Colonic mucosa (tissue), 4 donors: ENCODE measurements around the gene BIN1. TPM values are rescaled to one million over a fixed set of nuclear protein-coding genes. Genes with fewer than 3 reads are reported as not detected.

Source experiments
- DNase-seq: peaks from one replicate; pipeline ENCODE4 v3.0.0-alpha.2; 2020
- H3K27ac ChIP-seq: fragments of 200-600 bp; one replicate; pipeline ENCODE4 v1.8.0; 2021
- H3K27me3 ChIP-seq: fragments of 200-600 bp; one replicate; pipeline ENCODE4 v1.8.0; 2021
- H3K36me3 ChIP-seq: fragments of 200-600 bp; one replicate; pipeline ENCODE4 v1.8.0; 2021
- H3K4me1 ChIP-seq: fragments of 200-600 bp; one replicate; pipeline ENCODE4 v1.8.0; 2021; ENCODE audit warnings: mild to moderate bottlenecking
- H3K4me3 ChIP-seq: fragments of 200-600 bp; one replicate; pipeline ENCODE4 v1.8.0; 2021
- H3K9ac ChIP-seq, 2 donors: one replicate each; pipeline ENCODE4 v1.7.0; 2013; ENCODE audit warnings: control low read depth in 2 of 2, low read depth in 2 of 2, low read length in 2 of 2
- H3K9me3 ChIP-seq: fragments of 200-600 bp; one replicate; pipeline ENCODE4 v1.8.0; 2021
- CTCF ChIP-seq: fragments of 200-600 bp; IDR thresholded peaks from one replicate; pipeline ENCODE4 v1.8.0; 2022; ENCODE audit warnings: antibody characterized with exemption, mild to moderate bottlenecking
- intact Hi-C: fragments of 100-400 bp; cut with DNase I; formaldehyde crosslinking; loops from one replicate; pipeline ENCODE4 v1.14.1; 2022
- total RNA-seq, 2 donors: library from RNA; stranded (reverse); fragmentation: NEBNext Ultra II Directional in 1 of 2; extraction: Animal tissue kit (Norgen Biotek cat#: 25700) in 1 of 2; gene quantifications; one replicate each; pipeline ENCODE4 v1.2.1, GENCODE V29; 2021
- donor health status: healthy.
- donor health status: DM: no; HTN: no; CAD: no.
- donor health status: DM: no; HTN: no; CAD: no.

BIN1 gene
- total RNA-seq, 2 donors from 2014 or later, result 38.5 to 60.8 TPM

- TF ChIP-seq CTCF, result no peak
- DNase-seq, result no peak
- Histone ChIP-seq H3K9me3 (no peaks in the 10 kb centered on the region), H3K4me1 (peaks cover 11% of the 10 kb centered on the region), H3K27me3 (no peaks in the 10 kb centered on the region), H3K36me3 (no peaks in the 10 kb centered on the region), H3K4me3 (no peak overlapping the region), H3K27ac (no peak overlapping the region), H3K9ac (no peak overlapping the region)
- intact Hi-C loops, result loop anchor here (10.0 kb wide), 1 partner anchor 113 kb away; no protein-coding TSS in a partner anchor
These were observed 45.3 kb downstream of the BIN1 start for GRCh38 chr2:127061375-127062273.

- H3K36me3 ChIP-seq, result no peaks in the 10 kb centered on the region
- H3K4me3 ChIP-seq, result no peak overlapping the region
- no peak overlapping the region for H3K9ac ChIP-seq
- H3K9me3 ChIP-seq, result no peaks in the 10 kb centered on the region
- no peak overlapping the region for H3K27ac ChIP-seq
- peaks cover 11% of the 10 kb centered on the region for H3K4me1 ChIP-seq
- no peak for DNase-seq
- intact Hi-C loops, result loop anchor here (10.0 kb wide), 1 partner anchor 114 kb away; no protein-coding TSS in a partner anchor
- TF ChIP-seq CTCF, result no peak
- no peaks in the 10 kb centered on the region for H3K27me3 ChIP-seq
These were observed 46.5 kb downstream of the BIN1 start for GRCh38 chr2:127060264-127060945.

- DNase-seq, result no peak
- no peak overlapping the region for H3K9ac ChIP-seq
- intact Hi-C loops, result no loop called here
- no peak for TF ChIP-seq CTCF
- H3K4me1 ChIP-seq, result peaks cover 3% of the 10 kb centered on the region
- no peak overlapping the region for H3K4me3 ChIP-seq
- no peaks in the 10 kb centered on the region for H3K9me3 ChIP-seq
- no peaks in the 10 kb centered on the region for H3K36me3 ChIP-seq
- H3K27ac ChIP-seq, result no peak overlapping the region
- no peaks in the 10 kb centered on the region for H3K27me3 ChIP-seq
These were observed 47.4 kb downstream of the BIN1 start for GRCh38 chr2:127059559-127059958.

- no peak for DNase-seq
- intact Hi-C loops, result no loop called here
- Histone ChIP-seq H3K27ac (no peak overlapping the region), H3K36me3 (no peaks in the 10 kb centered on the region), H3K9ac (no peak overlapping the region), H3K27me3 (no peaks in the 10 kb centered on the region), H3K4me1 (peaks cover 4% of the 10 kb centered on the region), H3K9me3 (no peaks in the 10 kb centered on the region), H3K4me3 (no peak overlapping the region)
- no peak for TF ChIP-seq CTCF
These were observed 48.1 kb downstream of the BIN1 start for GRCh38 chr2:127058954-127059252.

- H3K9ac ChIP-seq, result no peak overlapping the region
- DNase-seq, result no peak
These were observed 48.6 kb downstream of the BIN1 start for GRCh38 chr2:127058246-127058953.

More at GRCh38 chr2:127058246-127058953, 48.6 kb downstream of the BIN1 start:
- Histone ChIP-seq H3K4me3 (no peak overlapping the region), H3K9me3 (no peaks in the 10 kb centered on the region), H3K27me3 (no peaks in the 10 kb centered on the region), H3K36me3 (no peaks in the 10 kb centered on the region), H3K4me1 (peaks cover 4% of the 10 kb centered on the region), H3K27ac (no peak overlapping the region)
- no peak for TF ChIP-seq CTCF
- intact Hi-C loops, result no loop called here
